Esophagus muscularis mucosa (tissue), 3 donors: ENCODE results near the gene SLC37A1.

Source experiments
- POLR2AphosphoS5 ChIP-seq, 2 donors: sonication (generic); formaldehyde crosslinking; IDR thresholded peaks; one replicate each; pipeline ENCODE4 v1.6.1; 2017; ENCODE audit warnings: antibody characterized with exemption in 2 of 2
- TF ChIP-seq, protein P1 (sequence below), 3 experiments: fragments of 200-600 bp in 2 of 3; fragments of 450-650 bp in 1 of 3; sonication (generic) in 2 of 3; IDR thresholded peaks; one replicate each; pipeline ENCODE4 v1.5.1; 2017 to 2019; ENCODE audit warnings: antibody characterized with exemption in 3 of 3, mild to moderate bottlenecking in 2 of 3, moderate library complexity in 1 of 3

DNA sequence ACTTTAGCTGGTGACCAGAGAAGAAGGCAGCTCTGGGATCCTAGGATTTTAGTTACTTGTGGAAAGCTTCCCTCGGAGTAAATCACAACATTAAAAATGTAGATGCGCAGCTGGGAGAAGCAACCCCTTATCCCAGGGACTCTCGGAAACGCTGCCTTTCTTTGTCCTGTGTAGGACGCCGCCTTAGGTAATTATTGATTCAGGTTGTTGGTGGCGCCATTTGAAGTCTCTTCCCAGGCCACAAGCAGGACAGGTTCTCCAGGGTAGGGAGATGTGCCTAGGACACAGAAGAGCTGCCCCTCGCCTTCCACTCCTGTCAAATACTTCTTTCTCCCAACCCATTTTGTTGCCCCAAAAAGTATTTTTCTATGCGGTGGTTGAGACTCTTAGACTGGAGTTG, 10.3 kb downstream of the SLC37A1 start:
- TF ChIP-seq, protein P1, sequence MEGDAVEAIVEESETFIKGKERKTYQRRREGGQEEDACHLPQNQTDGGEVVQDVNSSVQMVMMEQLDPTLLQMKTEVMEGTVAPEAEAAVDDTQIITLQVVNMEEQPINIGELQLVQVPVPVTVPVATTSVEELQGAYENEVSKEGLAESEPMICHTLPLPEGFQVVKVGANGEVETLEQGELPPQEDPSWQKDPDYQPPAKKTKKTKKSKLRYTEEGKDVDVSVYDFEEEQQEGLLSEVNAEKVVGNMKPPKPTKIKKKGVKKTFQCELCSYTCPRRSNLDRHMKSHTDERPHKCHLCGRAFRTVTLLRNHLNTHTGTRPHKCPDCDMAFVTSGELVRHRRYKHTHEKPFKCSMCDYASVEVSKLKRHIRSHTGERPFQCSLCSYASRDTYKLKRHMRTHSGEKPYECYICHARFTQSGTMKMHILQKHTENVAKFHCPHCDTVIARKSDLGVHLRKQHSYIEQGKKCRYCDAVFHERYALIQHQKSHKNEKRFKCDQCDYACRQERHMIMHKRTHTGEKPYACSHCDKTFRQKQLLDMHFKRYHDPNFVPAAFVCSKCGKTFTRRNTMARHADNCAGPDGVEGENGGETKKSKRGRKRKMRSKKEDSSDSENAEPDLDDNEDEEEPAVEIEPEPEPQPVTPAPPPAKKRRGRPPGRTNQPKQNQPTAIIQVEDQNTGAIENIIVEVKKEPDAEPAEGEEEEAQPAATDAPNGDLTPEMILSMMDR (IDR thresholded peaks at IDR 0.05), result no peak
- no peak for TF ChIP-seq POLR2AphosphoS5 (IDR thresholded peaks at IDR 0.05)
